GM23338 (cell line): ENCODE results near the gene MUC6.
A peak's percentile ranks its signal among the peaks of the same experiment; 100 is the strongest.

Source experiments
- CREB1 ChIP-seq: fragments of 250-450 bp; sonication (Bioruptor Pico); IDR thresholded peaks from 2 replicates; pipeline ENCODE4 v1.5.0; 2020; ENCODE audit warnings: low read depth, mild to moderate bottlenecking, moderate library complexity
- EZH2 ChIP-seq: fragments of 200-600 bp; sonication (generic); IDR thresholded peaks from one replicate; pipeline ENCODE4 v1.8.0; 2017; ENCODE audit warnings: antibody characterized with exemption, mild to moderate bottlenecking, low read depth; ENCODE audit not compliant: unreplicated experiment
- EZH2phosphoT487 ChIP-seq: fragments of 200-600 bp; sonication (generic); IDR thresholded peaks from one replicate; pipeline ENCODE4 v1.8.1; 2018; ENCODE audit warnings: antibody characterized with exemption; ENCODE audit not compliant: unreplicated experiment
- JUNB ChIP-seq: IDR thresholded peaks from one replicate; pipeline ENCODE4 v1.6.1; 2016; ENCODE audit warnings: antibody characterized with exemption; ENCODE audit not compliant: unreplicated experiment
- NANOG ChIP-seq: IDR thresholded peaks from 2 replicates; pipeline ENCODE4 v1.6.1; 2016; ENCODE audit warnings: antibody characterized with exemption, borderline replicate concordance
- POLR2AphosphoS5 ChIP-seq: IDR thresholded peaks from 2 replicates; pipeline ENCODE4 v1.6.1; 2016; ENCODE audit warnings: antibody characterized with exemption, low read depth
- STAT1 ChIP-seq: IDR thresholded peaks from one replicate; pipeline ENCODE4 v1.6.1; 2016; ENCODE audit warnings: antibody characterized with exemption; ENCODE audit not compliant: unreplicated experiment
- ZNF114 ChIP-seq: fragments of 250-450 bp; sonication (Bioruptor Pico); IDR thresholded peaks from 2 replicates; pipeline ENCODE4 v1.5.0; 2020; ENCODE audit warnings: mild to moderate bottlenecking, moderate library complexity
- ZNF331 ChIP-seq: fragments of 250-450 bp; sonication (Bioruptor Pico); IDR thresholded peaks from 2 replicates; pipeline ENCODE4 v1.5.0; 2020; ENCODE audit warnings: low read depth, mild to moderate bottlenecking, moderate library complexity
- TF ChIP-seq, protein P1 (sequence below), 2 experiments: fragments of 200-600 bp in 1 of 2; sonication (generic) in 1 of 2; conservative IDR thresholded peaks; 2 replicates each; pipeline versions ENCODE4 v1.5.1 to v1.6.1; 2016 to 2017; ENCODE audit warnings: antibody characterized with exemption in 2 of 2, low read depth in 2 of 2, mild to moderate bottlenecking in 2 of 2, moderate library complexity in 1 of 2
- TF ChIP-seq, protein P2 (sequence below): IDR thresholded peaks from one replicate; pipeline ENCODE4 v1.6.1; 2018; ENCODE audit warnings: antibody characterized with exemption; ENCODE audit not compliant: unreplicated experiment
- TF ChIP-seq, protein P3 (sequence below): fragments of 250-450 bp; sonication (Bioruptor Pico); IDR thresholded peaks from 2 replicates; pipeline ENCODE4 v1.5.0; 2020; ENCODE audit warnings: mild to moderate bottlenecking, moderate library complexity
- TF ChIP-seq, protein P4 (sequence below): IDR thresholded peaks from 2 replicates; pipeline ENCODE4 v1.6.1; 2016; ENCODE audit warnings: antibody characterized with exemption

DNA sequence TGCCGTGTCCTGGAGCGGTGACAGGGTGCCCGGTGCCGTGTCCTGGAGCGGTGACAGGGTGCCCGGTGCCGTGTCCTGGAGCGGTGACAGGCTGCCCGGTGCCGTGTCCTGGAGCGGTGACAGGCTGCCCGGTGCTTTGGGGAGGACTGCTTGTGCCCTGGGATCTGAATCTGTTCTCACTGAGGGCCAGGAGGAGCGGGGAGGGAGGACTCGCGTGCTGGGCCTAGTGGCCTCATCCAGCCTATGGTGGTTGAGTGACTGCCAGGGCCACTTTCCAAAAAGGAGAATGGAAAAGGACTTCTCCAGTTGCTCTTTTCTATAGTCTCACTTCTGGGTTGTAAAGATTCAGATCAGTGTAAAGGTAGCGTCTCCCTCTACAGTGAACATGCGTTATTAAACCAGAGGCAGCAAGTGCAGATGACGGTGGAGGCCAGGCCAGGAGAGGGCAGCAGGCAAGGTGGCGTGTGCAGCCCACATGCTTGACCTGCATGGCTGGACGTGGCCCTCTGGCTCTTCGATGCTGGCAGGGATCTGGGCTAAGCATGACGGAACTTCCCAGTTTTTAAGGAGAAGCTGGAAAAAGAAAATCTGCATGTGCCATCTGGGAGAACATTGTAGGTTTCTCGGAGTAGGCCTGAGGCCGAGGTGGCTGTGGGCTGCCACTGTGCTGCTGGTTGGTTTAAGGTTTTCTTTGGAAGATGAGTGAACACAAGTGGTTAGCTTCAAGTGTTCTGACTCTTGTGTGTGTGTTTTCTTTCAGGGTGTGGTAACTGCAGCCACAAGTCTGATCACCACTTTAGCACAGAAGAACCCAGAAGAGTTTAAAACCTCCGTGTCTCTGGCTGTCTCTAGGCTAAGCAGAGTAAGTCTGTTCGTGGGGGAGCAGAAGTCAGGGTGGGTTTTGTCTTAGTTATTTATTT, 55.8 kb downstream of the MUC6 start:
- TF ChIP-seq, protein P1, sequence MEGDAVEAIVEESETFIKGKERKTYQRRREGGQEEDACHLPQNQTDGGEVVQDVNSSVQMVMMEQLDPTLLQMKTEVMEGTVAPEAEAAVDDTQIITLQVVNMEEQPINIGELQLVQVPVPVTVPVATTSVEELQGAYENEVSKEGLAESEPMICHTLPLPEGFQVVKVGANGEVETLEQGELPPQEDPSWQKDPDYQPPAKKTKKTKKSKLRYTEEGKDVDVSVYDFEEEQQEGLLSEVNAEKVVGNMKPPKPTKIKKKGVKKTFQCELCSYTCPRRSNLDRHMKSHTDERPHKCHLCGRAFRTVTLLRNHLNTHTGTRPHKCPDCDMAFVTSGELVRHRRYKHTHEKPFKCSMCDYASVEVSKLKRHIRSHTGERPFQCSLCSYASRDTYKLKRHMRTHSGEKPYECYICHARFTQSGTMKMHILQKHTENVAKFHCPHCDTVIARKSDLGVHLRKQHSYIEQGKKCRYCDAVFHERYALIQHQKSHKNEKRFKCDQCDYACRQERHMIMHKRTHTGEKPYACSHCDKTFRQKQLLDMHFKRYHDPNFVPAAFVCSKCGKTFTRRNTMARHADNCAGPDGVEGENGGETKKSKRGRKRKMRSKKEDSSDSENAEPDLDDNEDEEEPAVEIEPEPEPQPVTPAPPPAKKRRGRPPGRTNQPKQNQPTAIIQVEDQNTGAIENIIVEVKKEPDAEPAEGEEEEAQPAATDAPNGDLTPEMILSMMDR (conservative IDR thresholded peaks at IDR 0.05; ENCODE audit: low read depth in 2 of 2) = peak in 1 of 2 experiments; percentile 38; a peak in 1 of 4 replicates
- TF ChIP-seq EZH2 = no peak
- TF ChIP-seq POLR2AphosphoS5 = no peak
- TF ChIP-seq, protein P2, sequence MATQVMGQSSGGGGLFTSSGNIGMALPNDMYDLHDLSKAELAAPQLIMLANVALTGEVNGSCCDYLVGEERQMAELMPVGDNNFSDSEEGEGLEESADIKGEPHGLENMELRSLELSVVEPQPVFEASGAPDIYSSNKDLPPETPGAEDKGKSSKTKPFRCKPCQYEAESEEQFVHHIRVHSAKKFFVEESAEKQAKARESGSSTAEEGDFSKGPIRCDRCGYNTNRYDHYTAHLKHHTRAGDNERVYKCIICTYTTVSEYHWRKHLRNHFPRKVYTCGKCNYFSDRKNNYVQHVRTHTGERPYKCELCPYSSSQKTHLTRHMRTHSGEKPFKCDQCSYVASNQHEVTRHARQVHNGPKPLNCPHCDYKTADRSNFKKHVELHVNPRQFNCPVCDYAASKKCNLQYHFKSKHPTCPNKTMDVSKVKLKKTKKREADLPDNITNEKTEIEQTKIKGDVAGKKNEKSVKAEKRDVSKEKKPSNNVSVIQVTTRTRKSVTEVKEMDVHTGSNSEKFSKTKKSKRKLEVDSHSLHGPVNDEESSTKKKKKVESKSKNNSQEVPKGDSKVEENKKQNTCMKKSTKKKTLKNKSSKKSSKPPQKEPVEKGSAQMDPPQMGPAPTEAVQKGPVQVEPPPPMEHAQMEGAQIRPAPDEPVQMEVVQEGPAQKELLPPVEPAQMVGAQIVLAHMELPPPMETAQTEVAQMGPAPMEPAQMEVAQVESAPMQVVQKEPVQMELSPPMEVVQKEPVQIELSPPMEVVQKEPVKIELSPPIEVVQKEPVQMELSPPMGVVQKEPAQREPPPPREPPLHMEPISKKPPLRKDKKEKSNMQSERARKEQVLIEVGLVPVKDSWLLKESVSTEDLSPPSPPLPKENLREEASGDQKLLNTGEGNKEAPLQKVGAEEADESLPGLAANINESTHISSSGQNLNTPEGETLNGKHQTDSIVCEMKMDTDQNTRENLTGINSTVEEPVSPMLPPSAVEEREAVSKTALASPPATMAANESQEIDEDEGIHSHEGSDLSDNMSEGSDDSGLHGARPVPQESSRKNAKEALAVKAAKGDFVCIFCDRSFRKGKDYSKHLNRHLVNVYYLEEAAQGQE = no peak
- no peak for TF ChIP-seq EZH2phosphoT487
- TF ChIP-seq JUNB = no peak
- TF ChIP-seq, protein P3, sequence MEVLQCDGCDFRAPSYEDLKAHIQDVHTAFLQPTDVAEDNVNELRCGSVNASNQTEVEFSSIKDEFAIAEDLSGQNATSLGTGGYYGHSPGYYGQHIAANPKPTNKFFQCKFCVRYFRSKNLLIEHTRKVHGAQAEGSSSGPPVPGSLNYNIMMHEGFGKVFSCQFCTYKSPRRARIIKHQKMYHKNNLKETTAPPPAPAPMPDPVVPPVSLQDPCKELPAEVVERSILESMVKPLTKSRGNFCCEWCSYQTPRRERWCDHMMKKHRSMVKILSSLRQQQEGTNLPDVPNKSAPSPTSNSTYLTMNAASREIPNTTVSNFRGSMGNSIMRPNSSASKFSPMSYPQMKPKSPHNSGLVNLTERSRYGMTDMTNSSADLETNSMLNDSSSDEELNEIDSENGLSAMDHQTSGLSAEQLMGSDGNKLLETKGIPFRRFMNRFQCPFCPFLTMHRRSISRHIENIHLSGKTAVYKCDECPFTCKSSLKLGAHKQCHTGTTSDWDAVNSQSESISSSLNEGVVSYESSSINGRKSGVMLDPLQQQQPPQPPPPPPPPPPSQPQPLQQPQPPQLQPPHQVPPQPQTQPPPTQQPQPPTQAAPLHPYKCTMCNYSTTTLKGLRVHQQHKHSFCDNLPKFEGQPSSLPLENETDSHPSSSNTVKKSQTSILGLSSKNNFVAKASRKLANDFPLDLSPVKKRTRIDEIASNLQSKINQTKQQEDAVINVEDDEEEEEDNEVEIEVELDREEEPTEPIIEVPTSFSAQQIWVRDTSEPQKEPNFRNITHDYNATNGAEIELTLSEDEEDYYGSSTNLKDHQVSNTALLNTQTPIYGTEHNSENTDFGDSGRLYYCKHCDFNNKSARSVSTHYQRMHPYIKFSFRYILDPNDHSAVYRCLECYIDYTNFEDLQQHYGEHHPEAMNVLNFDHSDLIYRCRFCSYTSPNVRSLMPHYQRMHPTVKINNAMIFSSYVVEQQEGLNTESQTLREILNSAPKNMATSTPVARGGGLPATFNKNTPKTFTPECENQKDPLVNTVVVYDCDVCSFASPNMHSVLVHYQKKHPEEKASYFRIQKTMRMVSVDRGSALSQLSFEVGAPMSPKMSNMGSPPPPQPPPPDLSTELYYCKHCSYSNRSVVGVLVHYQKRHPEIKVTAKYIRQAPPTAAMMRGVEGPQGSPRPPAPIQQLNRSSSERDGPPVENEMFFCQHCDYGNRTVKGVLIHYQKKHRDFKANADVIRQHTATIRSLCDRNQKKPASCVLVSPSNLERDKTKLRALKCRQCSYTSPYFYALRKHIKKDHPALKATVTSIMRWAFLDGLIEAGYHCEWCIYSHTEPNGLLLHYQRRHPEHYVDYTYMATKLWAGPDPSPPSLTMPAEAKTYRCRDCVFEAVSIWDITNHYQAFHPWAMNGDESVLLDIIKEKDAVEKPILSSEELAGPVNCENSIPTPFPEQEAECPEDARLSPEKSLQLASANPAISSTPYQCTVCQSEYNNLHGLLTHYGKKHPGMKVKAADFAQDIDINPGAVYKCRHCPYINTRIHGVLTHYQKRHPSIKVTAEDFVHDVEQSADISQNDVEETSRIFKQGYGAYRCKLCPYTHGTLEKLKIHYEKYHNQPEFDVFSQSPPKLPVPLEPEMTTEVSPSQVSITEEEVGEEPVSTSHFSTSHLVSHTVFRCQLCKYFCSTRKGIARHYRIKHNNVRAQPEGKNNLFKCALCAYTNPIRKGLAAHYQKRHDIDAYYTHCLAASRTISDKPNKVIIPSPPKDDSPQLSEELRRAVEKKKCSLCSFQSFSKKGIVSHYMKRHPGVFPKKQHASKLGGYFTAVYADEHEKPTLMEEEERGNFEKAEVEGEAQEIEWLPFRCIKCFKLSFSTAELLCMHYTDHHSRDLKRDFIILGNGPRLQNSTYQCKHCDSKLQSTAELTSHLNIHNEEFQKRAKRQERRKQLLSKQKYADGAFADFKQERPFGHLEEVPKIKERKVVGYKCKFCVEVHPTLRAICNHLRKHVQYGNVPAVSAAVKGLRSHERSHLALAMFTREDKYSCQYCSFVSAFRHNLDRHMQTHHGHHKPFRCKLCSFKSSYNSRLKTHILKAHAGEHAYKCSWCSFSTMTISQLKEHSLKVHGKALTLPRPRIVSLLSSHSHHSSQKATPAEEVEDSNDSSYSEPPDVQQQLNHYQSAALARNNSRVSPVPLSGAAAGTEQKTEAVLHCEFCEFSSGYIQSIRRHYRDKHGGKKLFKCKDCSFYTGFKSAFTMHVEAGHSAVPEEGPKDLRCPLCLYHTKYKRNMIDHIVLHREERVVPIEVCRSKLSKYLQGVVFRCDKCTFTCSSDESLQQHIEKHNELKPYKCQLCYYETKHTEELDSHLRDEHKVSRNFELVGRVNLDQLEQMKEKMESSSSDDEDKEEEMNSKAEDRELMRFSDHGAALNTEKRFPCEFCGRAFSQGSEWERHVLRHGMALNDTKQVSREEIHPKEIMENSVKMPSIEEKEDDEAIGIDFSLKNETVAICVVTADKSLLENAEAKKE (CRISPR knock-in tag) = no peak
- TF ChIP-seq CREB1 = no peak
- TF ChIP-seq ZNF331 (CRISPR knock-in tag) = no peak
- TF ChIP-seq, protein P4, sequence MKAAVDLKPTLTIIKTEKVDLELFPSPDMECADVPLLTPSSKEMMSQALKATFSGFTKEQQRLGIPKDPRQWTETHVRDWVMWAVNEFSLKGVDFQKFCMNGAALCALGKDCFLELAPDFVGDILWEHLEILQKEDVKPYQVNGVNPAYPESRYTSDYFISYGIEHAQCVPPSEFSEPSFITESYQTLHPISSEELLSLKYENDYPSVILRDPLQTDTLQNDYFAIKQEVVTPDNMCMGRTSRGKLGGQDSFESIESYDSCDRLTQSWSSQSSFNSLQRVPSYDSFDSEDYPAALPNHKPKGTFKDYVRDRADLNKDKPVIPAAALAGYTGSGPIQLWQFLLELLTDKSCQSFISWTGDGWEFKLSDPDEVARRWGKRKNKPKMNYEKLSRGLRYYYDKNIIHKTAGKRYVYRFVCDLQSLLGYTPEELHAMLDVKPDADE = no peak
- no peak for TF ChIP-seq NANOG
- TF ChIP-seq STAT1 = no peak
- TF ChIP-seq ZNF114 (CRISPR knock-in tag) = no peak
